NT2/D1 (cell line): ENCODE data around the gene IL9R.

Experiments
- SUZ12 ChIP-seq: IDR thresholded peaks from 2 replicates; pipeline ENCODE4 v1.6.1; 2011; ENCODE audit not compliant: insufficient read length, insufficient read depth; ENCODE audit errors: extremely low read depth
- YY1 ChIP-seq: IDR thresholded peaks from 2 replicates; pipeline ENCODE4 v1.6.1; 2011; ENCODE audit not compliant: insufficient read length, insufficient read depth
- ZNF274 ChIP-seq: IDR thresholded peaks from 2 replicates; pipeline ENCODE4 v1.6.1; 2011; ENCODE audit warnings: mild to moderate bottlenecking, low read depth, low read length

- TF ChIP-seq YY1 (no peak), ZNF274 (no peak), SUZ12 (no peak)
Observed at GRCh38 chrX:155949098-155949497, 48.4 kb upstream of the IL9R start.
